ENCODE measurements around the gene XPO1.

The XPO1 gene

DNA sequence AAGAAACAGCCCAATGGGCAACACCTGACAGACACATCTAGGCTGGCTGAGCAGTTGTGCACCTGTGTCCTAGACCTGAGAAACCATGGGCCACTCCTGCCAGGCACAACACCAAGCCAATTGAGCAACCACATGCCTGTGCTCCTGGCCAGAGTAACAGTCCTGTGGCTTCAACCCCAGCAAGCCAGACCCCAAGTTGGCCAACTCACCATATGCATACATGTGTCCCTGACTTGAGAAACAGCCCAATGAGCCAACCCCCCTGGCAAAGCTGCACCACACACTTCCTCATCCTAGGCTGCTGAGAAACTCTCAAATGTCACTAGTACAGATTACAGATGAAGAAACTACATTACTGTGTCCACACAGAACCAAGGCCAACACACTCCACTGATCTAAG is 103.8 kb downstream of the XPO1 start:
- peak; percentile 33 for DNase-seq (ENCODE audit: low spot score)

DNA sequence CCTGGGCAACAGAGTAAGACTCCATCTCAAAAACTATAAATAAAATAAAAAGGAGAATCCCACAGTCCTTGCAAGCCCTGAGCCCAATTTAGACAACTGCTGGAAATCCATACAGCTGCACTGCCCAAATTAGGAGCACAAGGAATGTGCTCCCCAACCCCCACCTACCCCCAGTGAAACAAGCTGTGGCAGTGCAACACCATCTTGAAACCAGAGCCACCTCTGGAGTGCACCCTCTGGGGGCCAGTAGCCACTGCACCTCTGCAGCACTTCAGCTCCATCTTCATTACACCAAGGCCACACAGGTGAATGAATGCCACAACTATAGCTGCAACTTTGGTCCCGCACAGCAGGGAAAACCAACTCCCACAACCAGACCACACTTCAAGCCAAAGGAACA is 104.5 kb downstream of the XPO1 start:
- no peak for DNase-seq (ENCODE audit: low spot score)

DNA sequence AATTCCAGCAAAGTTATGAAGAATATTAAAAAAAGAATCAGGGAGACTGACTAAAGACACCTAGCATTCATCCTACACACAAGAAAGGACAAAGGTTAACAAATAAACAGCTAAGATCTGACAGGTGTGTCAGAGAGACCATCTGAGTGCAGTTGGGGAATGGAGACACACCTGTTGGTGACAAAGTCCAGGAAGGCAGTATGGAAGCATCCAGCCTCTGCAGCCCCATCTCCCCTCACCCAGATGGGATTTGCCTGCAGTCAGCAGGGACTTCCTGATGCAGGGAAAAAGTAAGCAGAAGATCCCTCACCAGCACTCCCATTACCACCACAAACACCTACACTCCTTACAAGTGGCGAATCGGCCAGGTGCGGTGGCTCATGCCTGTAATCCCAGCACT is 105.2 kb downstream of the XPO1 start:
- no peak for DNase-seq (ENCODE audit: low spot score)

DNA sequence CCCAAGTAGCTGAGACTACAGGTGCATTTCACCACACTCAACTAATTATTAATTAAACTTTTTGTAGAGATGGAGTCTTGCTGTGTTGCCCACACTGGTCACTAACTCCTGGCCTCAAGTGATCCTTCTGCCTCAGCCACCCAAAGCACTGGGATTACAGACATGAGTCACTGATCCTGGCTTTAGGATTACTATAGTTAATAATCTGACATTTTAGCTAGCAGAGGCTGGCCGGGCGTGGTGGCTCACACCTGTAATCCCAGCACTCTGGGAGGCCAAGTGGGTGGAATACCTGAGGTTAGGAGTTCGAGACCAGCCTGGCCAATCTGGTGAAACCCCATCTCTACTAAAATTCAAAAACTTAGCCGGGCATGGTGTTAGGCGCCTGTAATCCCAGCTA is 106.8 kb downstream of the XPO1 start:
- DNase-seq (ENCODE audit: low spot score), result no peak

Measured in germinal center (tissue), 1 donor.